H9 (cell line): ENCODE results near the gene CTIF. TPM values are rescaled to one million over a fixed set of nuclear protein-coding genes. Genes with fewer than 3 reads are reported as not detected.

Experiments
- DNase-seq: peaks from one replicate; pipeline ENCODE4 v3.0.0-alpha.2; 2017
- H2AFZ ChIP-seq: one replicate; pipeline ENCODE4 v1.6.1; 2013; ENCODE audit warnings: mild to moderate bottlenecking, low read length, control low read depth, moderate library complexity
- H2AK5ac ChIP-seq: 2 replicates; pipeline ENCODE4 v1.6.1; 2013; ENCODE audit warnings: low read length, control low read depth, mixed read lengths; ENCODE audit not compliant: insufficient read length
- H2BK120ac ChIP-seq: one replicate; pipeline ENCODE4 v1.6.1; 2013; ENCODE audit warnings: low read depth, mild to moderate bottlenecking, low read length, control low read depth, inconsistent platforms; ENCODE audit not compliant: poor library complexity, severe bottlenecking
- H2BK12ac ChIP-seq: 2 replicates; pipeline ENCODE4 v1.6.1; 2013; ENCODE audit warnings: low read length, control low read depth, mixed read lengths, low read depth; ENCODE audit not compliant: insufficient read length
- H2BK15ac ChIP-seq: 2 replicates; pipeline ENCODE4 v1.6.1; 2013; ENCODE audit warnings: low read depth, low read length, control low read depth
- H2BK20ac ChIP-seq: one replicate; pipeline ENCODE4 v1.6.1; 2013; ENCODE audit warnings: low read depth, mild to moderate bottlenecking, low read length, control low read depth, inconsistent platforms; ENCODE audit not compliant: poor library complexity, severe bottlenecking
- H2BK5ac ChIP-seq: 2 replicates; pipeline ENCODE4 v1.6.1; 2013; ENCODE audit warnings: low read length, control low read depth, mixed read lengths; ENCODE audit not compliant: insufficient read length
- H3K14ac ChIP-seq: 2 replicates; pipeline ENCODE4 v1.6.1; 2013; ENCODE audit warnings: low read length, control low read depth; ENCODE audit not compliant: insufficient read depth
- H3K18ac ChIP-seq: 2 replicates; pipeline ENCODE4 v1.6.1; 2013; ENCODE audit warnings: low read depth, mild to moderate bottlenecking, mixed read lengths, low read length, control low read depth; ENCODE audit not compliant: insufficient read length
- H3K23ac ChIP-seq: 2 replicates; pipeline ENCODE4 v1.6.1; 2013; ENCODE audit warnings: low read length, control low read depth, mixed read lengths, low read depth; ENCODE audit not compliant: insufficient read length
- H3K23me2 ChIP-seq: 2 replicates; pipeline ENCODE4 v1.6.1; 2013; ENCODE audit warnings: low read depth, mild to moderate bottlenecking, mixed read lengths, low read length, control low read depth; ENCODE audit not compliant: insufficient read length, poor library complexity, severe bottlenecking
- H3K27ac ChIP-seq: 2 replicates; pipeline ENCODE4 v1.5.1; 2013; ENCODE audit warnings: low read length, control low read depth, mixed read lengths, low read depth; ENCODE audit not compliant: insufficient read length
- H3K27me3 ChIP-seq: 2 replicates; pipeline ENCODE4 v1.6.1; 2013; ENCODE audit warnings: low read length, control low read depth, inconsistent platforms; ENCODE audit not compliant: insufficient read depth
- H3K4ac ChIP-seq: 2 replicates; pipeline ENCODE4 v1.6.1; 2013; ENCODE audit warnings: low read depth, mild to moderate bottlenecking, control low read depth, inconsistent platforms, low read length, moderate library complexity
- H3K4me1 ChIP-seq: 2 replicates; pipeline ENCODE4 v1.6.1; 2013; ENCODE audit warnings: low read length, control low read depth, inconsistent platforms; ENCODE audit not compliant: insufficient read depth
- H3K4me2 ChIP-seq: 2 replicates; pipeline ENCODE4 v1.6.1; 2013; ENCODE audit warnings: low read length, control low read depth, mixed read lengths; ENCODE audit not compliant: insufficient read length, insufficient read depth
- H3K56ac ChIP-seq: 2 replicates; pipeline ENCODE4 v1.6.1; 2013; ENCODE audit warnings: low read depth, mild to moderate bottlenecking, mixed read lengths, low read length, control low read depth; ENCODE audit not compliant: insufficient read length
- H3K79me1 ChIP-seq: 2 replicates; pipeline ENCODE4 v1.6.1; 2013; ENCODE audit warnings: low read depth, mild to moderate bottlenecking, moderate library complexity, low read length, control low read depth, inconsistent platforms; ENCODE audit not compliant: insufficient read depth, poor library complexity, severe bottlenecking
- H3K79me2 ChIP-seq: 2 replicates; pipeline ENCODE4 v1.6.1; 2013; ENCODE audit warnings: low read length, control low read depth, inconsistent platforms; ENCODE audit not compliant: insufficient read depth
- H3K9ac ChIP-seq: 2 replicates; pipeline ENCODE4 v1.6.1; 2013; ENCODE audit warnings: low read length, control low read depth, mixed read lengths; ENCODE audit not compliant: insufficient read length; ENCODE audit errors: extremely low read depth
- H3K9me3 ChIP-seq: one replicate; pipeline ENCODE4 v1.6.1; 2013; ENCODE audit warnings: low read depth, low read length, inconsistent platforms; ENCODE audit not compliant: control insufficient read depth
- H3T11ph ChIP-seq: one replicate; pipeline ENCODE4 v1.6.1; 2013; ENCODE audit warnings: mild to moderate bottlenecking, low read length, control low read depth, inconsistent platforms
- H4K20me1 ChIP-seq: one replicate; pipeline ENCODE4 v1.6.1; 2013; ENCODE audit not compliant: control insufficient read depth, insufficient read length, insufficient read depth
- H4K5ac ChIP-seq: 2 replicates; pipeline ENCODE4 v1.6.1; 2013; ENCODE audit warnings: low read depth, mild to moderate bottlenecking, mixed read lengths, low read length, control low read depth; ENCODE audit not compliant: insufficient read length
- H4K8ac ChIP-seq: replicated peaks from 2 replicates; pipeline ENCODE4 v1.6.1; 2013; ENCODE audit warnings: low read length, control low read depth, mixed read lengths, low read depth; ENCODE audit not compliant: insufficient read length
- H4K91ac ChIP-seq: 2 replicates; pipeline ENCODE4 v1.6.1; 2013; ENCODE audit warnings: low read depth, mild to moderate bottlenecking, moderate library complexity, mixed read lengths, low read length, control low read depth; ENCODE audit not compliant: insufficient read length
- H3K27ac Mint-ChIP-seq, 3 experiments: 2 replicates in 2 of 3; 3 replicates in 1 of 3; pipeline ENCODE4 v1.8.0; 2020 to 2021; ENCODE audit warnings: mixed read lengths in 3 of 3, mild to moderate bottlenecking in 1 of 3, moderate library complexity in 1 of 3
- H3K27me3 Mint-ChIP-seq: 2 replicates; pipeline ENCODE4 v1.8.0; 2021; ENCODE audit warnings: low read depth, mild to moderate bottlenecking, moderate library complexity, mixed read lengths
- H3K36me3 Mint-ChIP-seq, 3 experiments: 2 replicates in 2 of 3; 3 replicates in 1 of 3; pipeline ENCODE4 v1.8.0; 2020 to 2021; ENCODE audit warnings: low read depth in 3 of 3, mixed read lengths in 3 of 3; ENCODE audit not compliant: insufficient read depth in 1 of 3
- H3K4me1 Mint-ChIP-seq, 2 experiments: 2 replicates each; pipeline ENCODE4 v1.8.0; 2020; ENCODE audit warnings: mixed read lengths in 2 of 2
- H3K4me3 Mint-ChIP-seq, 2 experiments: 2 replicates in 1 of 2; 3 replicates in 1 of 2; pipeline ENCODE4 v1.8.0; 2020 to 2021; ENCODE audit warnings: mild to moderate bottlenecking in 2 of 2, mixed read lengths in 2 of 2, moderate library complexity in 1 of 2
- H3K9me3 Mint-ChIP-seq, 2 experiments: 2 replicates in 1 of 2; 3 replicates in 1 of 2; pipeline ENCODE4 v1.8.0; 2020; ENCODE audit warnings: mild to moderate bottlenecking in 2 of 2, mixed read lengths in 2 of 2, moderate library complexity in 1 of 2
- WGBS: extraction: QIAGEN DNeasy Blood & Tissue Kit; methylation state at CpG from one replicate; pipeline ENCODE4 v1.1.7; 2013; ENCODE audit warnings: missing lambda C conversion rate, low lambda C conversion rate, mixed read lengths; ENCODE audit not compliant: insufficient read length; ENCODE audit errors: extremely low coverage; 5-methylcytosine and 5-hydroxymethylcytosine counted together
- total RNA-seq: library from RNA; stranded (reverse); gene quantifications from 2 replicates; pipeline ENCODE4 v1.2.1, GENCODE V29; 2021
- TF ChIP-seq, protein P1 (sequence below): fragments of 200-600 bp; sonication (generic); conservative IDR thresholded peaks from 3 replicates; pipeline ENCODE4 v1.8.0; 2021; ENCODE audit warnings: antibody characterized with exemption, mild to moderate bottlenecking

The CTIF gene
- total RNA-seq, 1 experiment from 2014 or later, result 15.8 TPM

DNA sequence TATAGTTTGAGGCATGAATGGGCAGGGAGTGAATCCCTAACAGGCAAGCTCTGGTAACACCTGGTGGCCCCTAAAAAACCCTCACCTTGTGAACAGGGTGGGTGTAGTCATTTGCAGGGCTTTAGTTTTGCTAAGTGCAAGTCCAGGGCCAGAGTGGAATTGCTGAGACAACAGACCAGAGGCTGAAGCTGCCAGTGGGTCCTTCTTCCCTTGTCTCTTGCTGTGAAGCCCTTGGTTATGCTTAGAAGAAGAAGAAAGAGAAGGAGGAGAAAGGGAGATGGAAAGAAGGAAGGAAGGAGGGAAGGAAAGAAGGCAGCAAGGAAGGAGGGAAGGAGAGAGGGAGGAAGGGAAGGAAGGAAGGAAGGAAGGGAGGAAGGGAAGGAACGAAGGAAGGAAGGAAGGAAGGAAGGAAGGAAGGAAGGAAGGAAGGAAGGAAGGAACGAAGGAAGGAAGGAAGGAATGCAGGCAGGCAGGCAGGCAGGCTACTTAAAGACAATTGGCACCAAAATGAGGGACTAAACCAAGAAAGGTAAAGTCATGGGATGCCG lies 366.1 kb downstream of the CTIF start:
- Histone ChIP-seq H4K20me1 (no peaks in the 10 kb centered on the region), H3K79me1 (no peaks in the 10 kb centered on the region), H2BK15ac (no peak overlapping the region), H4K5ac (no peak overlapping the region), H2BK20ac (no peak overlapping the region), H2BK120ac (no peak overlapping the region), H3K23ac (no peak overlapping the region), H3K23me2 (no peaks in the 10 kb centered on the region), H3K27ac (no peak overlapping the region), H3K79me2 (no peaks in the 10 kb centered on the region), H2AFZ (no peak overlapping the region), H3K4me2 (no peak overlapping the region), H3K4me1 (no peaks in the 10 kb centered on the region), H2AK5ac (no peak overlapping the region), H3K18ac (no peak overlapping the region), H3K9me3 (no peaks in the 10 kb centered on the region), H4K91ac (no peak overlapping the region), H3K27me3 (no peaks in the 10 kb centered on the region), H2BK5ac (no peak overlapping the region), H4K8ac (no peak overlapping the region), H3K14ac (no peak overlapping the region), H3K9ac (no peak overlapping the region), H3T11ph (no peak overlapping the region), H3K56ac (no peak overlapping the region), H3K4ac (no peak overlapping the region), H2BK12ac (no peak overlapping the region)
- Mint-ChIP-seq H3K4me3 (no peak overlapping the region), H3K36me3 (peaks cover 4 to 13% (median 5%) of the 10 kb centered on the region in 3 experiments; a peak in 4 of 7 replicates), H3K27me3 (peaks cover 9% of the 10 kb centered on the region), H3K27ac (no peak overlapping the region), H3K9me3 (peaks cover 14 to 16% of the 10 kb centered on the region in 2 experiments), H3K4me1 (no peaks in the 10 kb centered on the region)
- DNase-seq, result no peak
- TF ChIP-seq, protein P1, sequence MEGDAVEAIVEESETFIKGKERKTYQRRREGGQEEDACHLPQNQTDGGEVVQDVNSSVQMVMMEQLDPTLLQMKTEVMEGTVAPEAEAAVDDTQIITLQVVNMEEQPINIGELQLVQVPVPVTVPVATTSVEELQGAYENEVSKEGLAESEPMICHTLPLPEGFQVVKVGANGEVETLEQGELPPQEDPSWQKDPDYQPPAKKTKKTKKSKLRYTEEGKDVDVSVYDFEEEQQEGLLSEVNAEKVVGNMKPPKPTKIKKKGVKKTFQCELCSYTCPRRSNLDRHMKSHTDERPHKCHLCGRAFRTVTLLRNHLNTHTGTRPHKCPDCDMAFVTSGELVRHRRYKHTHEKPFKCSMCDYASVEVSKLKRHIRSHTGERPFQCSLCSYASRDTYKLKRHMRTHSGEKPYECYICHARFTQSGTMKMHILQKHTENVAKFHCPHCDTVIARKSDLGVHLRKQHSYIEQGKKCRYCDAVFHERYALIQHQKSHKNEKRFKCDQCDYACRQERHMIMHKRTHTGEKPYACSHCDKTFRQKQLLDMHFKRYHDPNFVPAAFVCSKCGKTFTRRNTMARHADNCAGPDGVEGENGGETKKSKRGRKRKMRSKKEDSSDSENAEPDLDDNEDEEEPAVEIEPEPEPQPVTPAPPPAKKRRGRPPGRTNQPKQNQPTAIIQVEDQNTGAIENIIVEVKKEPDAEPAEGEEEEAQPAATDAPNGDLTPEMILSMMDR, result no peak
- WGBS, result no CpG with 5 or more reads among the region's 3 CpGs
